HG02840 (cell line): ENCODE data around the gene RBM39.
"Not testable (repeated sequence)": the region's sequence is repeated elsewhere in the genome, so short reads cannot be mapped to it uniquely, and the experiment has no call there.

Experiments used
- ATAC-seq: cut with Tn5 transposase; IDR thresholded peaks from one replicate; pipeline ENCODE4 v1.9.1; 2021; ENCODE audit warnings: mild to moderate bottlenecking, moderate library complexity, moderate number of reproducible peaks; ENCODE audit not compliant: unreplicated experiment, low FRiP score

Gene RBM39

GRCh38 chr20:35757098-35757705, 15.1 kb upstream of the RBM39 start:
- no peak for ATAC-seq

- no peak for ATAC-seq
These were observed 14.3 kb upstream of the RBM39 start for GRCh38 chr20:35756404-35756803.

DNA sequence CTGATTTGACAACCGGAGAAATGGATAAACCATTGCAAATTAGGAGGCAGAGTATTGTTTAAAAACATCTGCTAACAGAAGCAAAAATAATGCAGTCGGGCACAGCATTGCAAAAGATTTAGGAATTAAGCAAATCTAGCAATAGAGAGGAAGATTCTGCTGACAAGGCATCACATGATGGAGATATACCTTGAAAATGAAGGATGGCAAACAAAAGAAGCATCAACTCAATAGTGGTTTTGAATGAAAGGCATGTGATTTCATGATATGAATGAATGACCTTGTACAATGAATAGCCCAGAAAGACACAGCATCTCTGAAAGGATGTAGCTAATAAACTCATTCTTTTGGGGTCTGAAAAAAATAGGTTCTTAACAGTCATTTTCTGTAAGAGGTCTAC, 8.6 kb upstream of the RBM39 start:
- ATAC-seq, result no peak

DNA sequence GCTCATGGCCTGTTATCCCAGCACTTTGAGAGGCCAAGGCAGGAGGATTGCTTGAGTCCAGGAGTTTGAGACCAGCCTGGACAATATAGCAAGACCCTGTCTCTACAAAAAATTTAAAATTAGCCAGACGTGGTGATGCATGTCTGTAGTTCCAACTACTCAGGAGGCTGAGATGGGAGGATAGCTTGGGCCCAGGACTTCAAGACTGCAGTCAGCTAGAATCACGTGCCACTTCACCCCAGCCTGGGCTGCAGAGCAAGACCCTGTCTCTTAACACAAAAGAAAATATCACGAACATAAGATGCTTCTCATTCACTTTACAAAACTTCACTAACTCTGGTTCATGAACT, 2.4 kb upstream of the RBM39 start:
- not testable (repeated sequence) for ATAC-seq

DNA sequence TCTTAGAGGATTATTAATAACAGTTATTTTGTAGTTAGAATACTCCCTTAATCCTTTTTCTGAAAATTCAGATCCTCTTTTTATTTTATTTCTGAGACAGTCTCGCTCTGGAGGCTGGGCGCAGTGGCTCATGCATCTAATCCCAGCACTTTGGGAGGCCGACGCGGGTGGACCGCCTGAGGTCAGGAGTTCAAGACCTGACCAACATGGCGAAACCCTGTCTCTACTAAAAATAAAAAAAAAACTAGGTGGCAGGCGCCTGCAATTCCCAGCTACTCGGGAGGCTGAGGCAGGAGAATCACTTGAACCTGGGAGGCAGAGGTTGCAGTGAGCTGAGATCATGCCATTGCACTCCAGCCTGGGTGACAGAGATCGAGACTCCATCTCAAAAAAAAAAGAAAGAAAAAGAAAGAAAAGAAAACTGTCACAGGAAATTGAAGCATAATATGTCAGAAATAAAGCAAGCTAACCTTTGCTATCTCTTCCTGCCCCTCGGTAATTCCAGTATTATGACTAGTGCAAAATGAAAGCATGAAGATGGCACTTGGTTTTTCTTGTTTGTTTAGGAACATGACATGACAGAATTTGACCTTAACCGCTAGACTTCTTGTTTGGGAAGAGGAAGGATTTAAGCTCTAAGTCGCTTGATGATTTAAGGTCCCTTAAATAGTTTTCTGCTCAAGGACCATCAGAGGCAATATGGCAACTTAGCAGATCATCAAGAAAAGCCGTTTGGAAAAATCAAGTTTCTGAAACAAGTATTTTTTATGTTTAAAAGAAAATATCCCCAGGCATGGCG, 1.8 kb upstream of the RBM39 start:
- ATAC-seq, result no peak

GRCh38 chr20:35742741-35743523, 872 bp upstream of the RBM39 start:
- no peak for ATAC-seq

GRCh38 chr20:35739294-35740163, 2.5 kb downstream of the RBM39 start:
- ATAC-seq, result no peak

- ATAC-seq, result no peak
These were observed 3.5 kb downstream of the RBM39 start for GRCh38 chr20:35738410-35739179.

DNA sequence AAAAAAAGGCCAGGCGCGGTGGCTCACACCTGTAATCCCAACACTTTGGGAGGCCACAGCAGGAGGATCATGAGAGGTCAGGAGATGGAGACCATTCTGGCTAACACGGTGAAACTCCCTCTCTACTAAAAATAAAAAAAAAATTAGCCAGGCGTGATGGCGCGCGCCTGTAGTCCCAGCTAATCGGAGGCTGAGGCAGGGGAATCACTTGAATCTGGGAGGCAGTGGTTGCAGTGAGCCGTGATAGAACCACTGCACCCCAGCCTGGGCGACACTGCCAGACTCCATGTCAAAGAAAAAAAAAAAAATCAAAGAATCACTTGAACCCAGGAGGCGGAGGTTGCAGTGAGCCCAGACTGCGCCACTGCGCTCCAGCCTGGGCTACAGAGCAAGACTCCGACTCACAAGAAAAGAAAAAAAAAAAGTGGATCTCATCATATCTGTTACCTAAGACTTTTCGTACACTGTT, 4.2 kb downstream of the RBM39 start:
- ATAC-seq, result no peak

DNA sequence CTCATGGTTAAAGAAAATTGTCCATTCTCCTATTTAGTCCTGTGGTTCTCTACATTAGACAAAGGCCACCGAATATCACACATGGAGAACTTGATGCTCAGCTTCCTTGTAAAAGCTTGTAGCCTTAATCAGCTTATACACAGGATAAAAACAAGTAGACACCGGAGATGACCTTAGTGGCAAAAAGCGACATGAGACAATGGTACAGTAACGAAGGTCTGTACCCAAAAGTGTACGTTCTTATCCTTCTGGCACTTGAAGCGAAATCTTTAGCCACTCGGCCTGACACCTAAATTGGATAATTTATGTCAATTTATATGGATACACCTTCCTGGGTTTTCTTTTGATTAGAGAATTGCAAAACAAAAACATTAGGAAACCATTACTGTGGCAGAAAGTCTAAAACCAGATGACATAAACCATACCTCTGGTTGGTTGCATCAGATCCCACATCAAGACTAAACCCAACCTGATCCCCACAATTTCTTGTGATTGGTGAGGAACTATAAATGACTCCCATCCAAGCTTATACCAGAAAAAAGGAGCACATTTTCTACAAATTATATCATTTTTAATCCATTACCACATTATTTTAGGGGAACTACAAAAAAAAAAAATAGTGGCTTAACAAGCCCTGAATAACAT, 6.1 kb downstream of the RBM39 start:
- ATAC-seq, result no peak

GRCh38 chr20:35734777-35735649, 7.0 kb downstream of the RBM39 start:
- no peak for ATAC-seq

- ATAC-seq, result no peak
These were observed 7.7 kb downstream of the RBM39 start for GRCh38 chr20:35734374-35734773.

- ATAC-seq, result no peak
These were observed 9.4 kb downstream of the RBM39 start for GRCh38 chr20:35732644-35732982.

- ATAC-seq, result no peak
These were observed 10.0 kb downstream of the RBM39 start for GRCh38 chr20:35731862-35732643.

DNA sequence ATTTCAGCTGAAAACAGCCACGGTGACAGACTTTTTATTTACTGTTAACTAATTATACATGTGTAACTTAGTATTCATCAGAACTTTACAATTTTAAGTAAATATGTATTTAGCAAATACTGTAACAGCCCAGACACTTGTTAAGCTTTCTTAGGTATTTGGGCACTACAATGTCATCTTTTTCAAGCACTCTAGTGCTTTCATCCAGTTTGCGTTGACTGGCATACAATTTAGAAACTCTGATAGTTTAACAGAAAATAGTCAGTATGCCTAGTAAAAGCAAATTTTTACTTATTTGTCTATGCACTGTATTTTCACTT, 10.6 kb downstream of the RBM39 start:
- no peak for ATAC-seq

DNA sequence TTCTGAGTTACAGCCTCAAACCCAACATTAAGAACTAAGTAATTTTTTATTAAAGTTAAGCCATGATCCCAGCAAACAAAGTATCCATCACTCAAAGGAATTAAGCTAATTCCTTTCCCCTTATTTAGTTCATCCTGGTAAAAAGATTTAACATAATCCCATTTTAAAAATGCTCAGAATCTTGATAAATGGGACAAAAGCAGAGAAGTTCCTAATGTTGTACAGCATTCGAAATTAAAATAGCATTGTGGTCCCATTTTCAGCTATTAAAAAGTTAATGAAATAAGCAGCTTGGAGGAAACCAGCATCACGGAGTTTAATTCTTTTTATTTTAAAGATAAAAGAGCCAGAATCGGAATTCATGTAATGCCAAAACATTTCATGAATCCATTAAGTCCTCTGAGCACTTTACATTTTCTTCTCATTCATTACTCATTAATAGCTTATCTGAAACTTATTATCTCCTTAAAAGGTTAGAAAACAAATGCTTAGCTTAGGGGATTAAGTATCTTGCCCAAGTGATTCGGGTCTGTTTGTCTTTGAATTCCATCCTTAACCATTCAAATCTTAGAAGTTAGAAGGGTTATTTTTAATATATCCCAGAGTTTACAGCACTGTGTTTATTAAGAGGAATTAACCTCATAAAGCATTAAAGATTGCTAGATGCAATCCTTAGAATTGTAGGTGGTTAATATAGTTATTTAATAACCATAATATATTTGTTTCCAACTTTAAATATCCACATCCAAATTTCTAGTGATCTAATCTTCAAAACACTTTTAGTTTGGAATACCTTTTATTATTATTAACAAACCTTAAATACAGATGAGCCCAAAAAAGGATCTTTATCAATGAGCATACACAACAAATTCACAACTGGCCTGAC, 11.2 kb downstream of the RBM39 start:
- no peak for ATAC-seq
